ENCODE measurements around the gene AHCYL2. TPM values are rescaled to one million over a fixed set of nuclear protein-coding genes. Genes with fewer than 3 reads are reported as not detected.

The AHCYL2 gene
- total and polyA plus RNA-seq, 2 donors (not counting 3 experiments of a cell fraction or from before 2014, with no cell fraction given), result 10.8 to 13.5 TPM

DNA sequence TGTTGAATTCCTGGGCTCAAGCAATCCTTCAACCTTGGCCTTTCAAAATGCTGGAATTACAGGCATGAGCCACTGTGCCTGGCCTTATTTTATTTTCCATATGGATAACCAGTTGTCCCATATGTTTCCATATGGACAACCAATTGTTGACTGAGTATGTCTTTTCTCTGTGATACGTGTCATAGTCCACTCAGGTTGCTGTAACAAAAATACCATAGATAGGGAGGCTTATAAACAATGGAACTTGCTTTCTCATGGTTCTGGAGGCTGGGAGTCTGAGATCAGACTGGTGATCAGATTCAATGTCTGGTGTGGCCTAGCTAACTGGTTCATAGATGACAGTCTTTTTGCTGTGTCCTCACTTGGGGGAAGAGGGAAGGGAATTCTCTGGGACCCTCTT is 19.4 kb downstream of the AHCYL2 start:
- no peaks in the 10 kb centered on the region for H3K79me2 ChIP-seq (ENCODE audit: control insufficient read depth, insufficient read depth, low read length)

More for the DNA sequence above, 19.4 kb downstream of the AHCYL2 start:
- FAIRE-seq (no peak), DNase-seq (ENCODE audit: low read depth, low spot score) (no peak)
- H3K27me3 ChIP-seq (ENCODE audit: control insufficient read depth in 2 of 2, insufficient read depth in 2 of 2, low read length in 2 of 2), result no peaks in the 10 kb centered on the region
- no peaks in the 10 kb centered on the region for H3K9me1 ChIP-seq (replicated peaks; ENCODE audit: control insufficient read depth, extremely low read depth, insufficient read depth, low read length)
- BruUV-seq (replicated peaks), result no TSS peak
- no peaks in the 10 kb centered on the region for H3K9me3 ChIP-seq (replicated peaks; ENCODE audit: control insufficient read depth, insufficient read depth, low read length)
- dilution Hi-C loops (cut with MboI; ENCODE audit: extremely low pct_ligation_motif_present, low sequenced_read_pairs) (no loop called here), intact Hi-C loops (cut with micrococcal nuclease) (no loop called here)
- H3K4me2 ChIP-seq (ENCODE audit: insufficient read depth, low read length), result no peak overlapping the region
- no peaks in the 10 kb centered on the region for H4K20me1 ChIP-seq (replicated peaks; ENCODE audit: control insufficient read depth, extremely low read depth, insufficient read depth, low read length)
- H3K4me3 ChIP-seq (replicated peaks in 1 of 3; ENCODE audit: insufficient read depth in 1 of 3, low read depth in 1 of 3, low read length in 3 of 3), result no peak overlapping the region
- ChIA-PET CTCF (no interaction called here), POLR2A (no interaction called here)
- H3K9ac ChIP-seq (replicated peaks; ENCODE audit: extremely low read depth, insufficient read depth, low read length), result no peak overlapping the region
- TF ChIP-seq EZH2 (IDR thresholded peaks at IDR 0.05; ENCODE audit: borderline replicate concordance, low read depth, low read length, severe bottlenecking), result no peak
- no peak for TF ChIP-seq POLR2A (IDR thresholded peaks at IDR 0.05; ENCODE audit: low read depth, low read length)
- no peak for TF ChIP-seq MYC (IDR thresholded peaks at IDR 0.05; ENCODE audit: low read depth, low read length)
- TF ChIP-seq, protein P1, sequence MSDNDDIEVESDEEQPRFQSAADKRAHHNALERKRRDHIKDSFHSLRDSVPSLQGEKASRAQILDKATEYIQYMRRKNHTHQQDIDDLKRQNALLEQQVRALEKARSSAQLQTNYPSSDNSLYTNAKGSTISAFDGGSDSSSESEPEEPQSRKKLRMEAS (IDR thresholded peaks at IDR 0.05; ENCODE audit: insufficient read depth, insufficient read length), result no peak
- TF ChIP-seq FOS (IDR thresholded peaks at IDR 0.05; ENCODE audit: borderline replicate concordance, insufficient read depth, low read length), result no peak
- TF ChIP-seq JUN (IDR thresholded peaks at IDR 0.05; ENCODE audit: borderline replicate concordance, insufficient read depth, insufficient read length, low read depth), result no peak
- TF ChIP-seq, protein P2, sequence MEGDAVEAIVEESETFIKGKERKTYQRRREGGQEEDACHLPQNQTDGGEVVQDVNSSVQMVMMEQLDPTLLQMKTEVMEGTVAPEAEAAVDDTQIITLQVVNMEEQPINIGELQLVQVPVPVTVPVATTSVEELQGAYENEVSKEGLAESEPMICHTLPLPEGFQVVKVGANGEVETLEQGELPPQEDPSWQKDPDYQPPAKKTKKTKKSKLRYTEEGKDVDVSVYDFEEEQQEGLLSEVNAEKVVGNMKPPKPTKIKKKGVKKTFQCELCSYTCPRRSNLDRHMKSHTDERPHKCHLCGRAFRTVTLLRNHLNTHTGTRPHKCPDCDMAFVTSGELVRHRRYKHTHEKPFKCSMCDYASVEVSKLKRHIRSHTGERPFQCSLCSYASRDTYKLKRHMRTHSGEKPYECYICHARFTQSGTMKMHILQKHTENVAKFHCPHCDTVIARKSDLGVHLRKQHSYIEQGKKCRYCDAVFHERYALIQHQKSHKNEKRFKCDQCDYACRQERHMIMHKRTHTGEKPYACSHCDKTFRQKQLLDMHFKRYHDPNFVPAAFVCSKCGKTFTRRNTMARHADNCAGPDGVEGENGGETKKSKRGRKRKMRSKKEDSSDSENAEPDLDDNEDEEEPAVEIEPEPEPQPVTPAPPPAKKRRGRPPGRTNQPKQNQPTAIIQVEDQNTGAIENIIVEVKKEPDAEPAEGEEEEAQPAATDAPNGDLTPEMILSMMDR (IDR thresholded peaks at IDR 0.05; ENCODE audit: extremely low read depth in 1 of 2, insufficient read depth in 1 of 2, low read depth in 1 of 2, low read length in 2 of 2), result no peak
- no peak for TF ChIP-seq GATA2 (IDR thresholded peaks at IDR 0.05; ENCODE audit: insufficient read depth, insufficient read length, low read depth, low read length)
- no peak for TF ChIP-seq POLR2AphosphoS5 (IDR thresholded peaks at IDR 0.05; ENCODE audit: insufficient read depth, low read depth, low read length)
- H3K27ac ChIP-seq (ENCODE audit: insufficient read depth, low read depth, low read length), result no peak overlapping the region
- H3K36me3 ChIP-seq (ENCODE audit: control insufficient read depth in 2 of 2, extremely low read depth in 1 of 2, insufficient read depth in 2 of 2, low read length in 2 of 2), result no peaks in the 10 kb centered on the region
- no peaks in the 10 kb centered on the region for H3K4me1 ChIP-seq (ENCODE audit: control insufficient read depth, extremely low read depth, insufficient read depth, low read length)
- H2AFZ ChIP-seq (ENCODE audit: low read depth, low read length), result no peak overlapping the region
